HG03571 (cell line): Measurements from ENCODE around the gene PARP4.
"Not testable (repeated sequence)": the region's sequence is repeated elsewhere in the genome, so short reads cannot be mapped to it uniquely, and the experiment has no call there.

Experiments used
- ATAC-seq: cut with Tn5 transposase; IDR thresholded peaks from one replicate; pipeline ENCODE4 v1.9.1; 2021; ENCODE audit not compliant: unreplicated experiment

Gene PARP4

DNA sequence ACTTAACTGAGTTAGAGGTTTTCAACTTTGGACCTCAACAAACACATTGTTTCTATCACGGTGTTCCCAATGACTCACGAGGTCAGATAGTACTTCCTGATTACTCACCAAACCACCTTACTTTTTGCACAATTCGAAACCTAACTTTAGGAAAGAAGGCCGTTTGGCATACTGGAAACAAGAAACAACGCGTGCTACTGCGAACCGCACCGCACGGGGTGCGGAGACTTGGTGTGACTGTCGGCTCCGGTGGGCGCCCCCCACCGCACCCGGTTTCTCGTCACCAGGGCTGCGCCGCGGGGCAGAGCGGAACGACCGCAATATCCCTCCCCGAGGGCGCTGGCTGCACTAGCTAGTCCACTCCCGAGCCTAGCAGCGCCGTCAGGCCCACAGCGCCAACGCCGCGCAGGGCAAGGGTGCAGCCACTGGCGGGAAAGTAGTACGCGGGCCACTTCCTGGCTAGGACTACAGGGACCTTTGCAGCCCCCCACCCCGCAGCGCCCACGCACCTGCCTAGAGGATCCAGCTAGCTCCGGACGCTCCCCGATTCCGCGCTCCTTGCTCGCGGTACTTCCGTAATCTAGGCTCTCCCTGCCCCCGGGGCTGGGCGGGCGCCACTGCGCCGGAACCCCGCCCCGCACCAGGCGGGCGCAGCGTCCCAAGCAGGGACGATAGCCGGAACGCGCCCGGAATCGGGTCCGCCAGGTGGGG lies at the start of gene PARP4:
Gene PARP4 (minus strand): TSS at position 582 of the 711 bp plus-strand sequence. CDS start 9,002 bp downstream, outside the sequence.
- ATAC-seq, result peak; percentile 68

GRCh38 chr13:24560579-24561187 lies 48.1 kb upstream of the PARP4 start:
- not testable (repeated sequence) for ATAC-seq

DNA sequence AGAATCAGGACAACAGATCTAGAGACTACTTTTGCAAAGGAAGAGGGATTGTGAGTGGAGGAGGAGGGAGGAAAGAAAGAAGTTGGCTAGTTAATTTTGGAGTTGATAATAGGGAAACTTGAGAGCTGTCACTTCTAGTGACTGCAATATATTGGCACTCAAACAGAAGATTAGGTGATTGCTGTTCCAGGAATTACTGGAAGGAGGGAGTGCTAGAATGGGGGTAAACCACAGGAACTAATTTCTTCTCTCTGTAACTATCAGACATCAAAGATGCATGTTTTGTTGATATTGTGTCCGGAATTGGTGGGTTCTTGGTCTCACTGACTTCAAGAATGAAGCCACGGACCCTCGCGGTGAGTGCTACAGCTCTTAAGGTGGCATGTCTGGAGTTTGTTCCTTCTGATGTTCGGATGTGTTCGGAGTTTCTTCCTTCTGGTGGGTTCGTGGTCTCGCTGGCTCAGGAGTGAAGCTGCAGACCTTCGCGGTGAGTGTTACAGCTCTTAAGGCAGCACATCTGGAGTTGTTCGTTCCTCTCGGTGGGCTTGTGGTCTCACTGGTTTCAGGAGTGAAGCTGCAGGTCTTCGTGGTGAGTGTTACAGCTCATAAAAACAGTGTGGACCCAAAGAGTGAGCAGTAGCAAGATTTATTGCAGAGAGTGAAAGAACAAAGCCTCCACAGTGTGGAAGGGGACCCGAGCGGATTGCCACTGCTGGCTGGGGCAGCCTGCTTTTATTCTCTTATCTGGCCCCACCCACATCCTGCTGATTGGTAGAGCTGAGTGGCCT lies 47.0 kb upstream of the PARP4 start:
- not testable (repeated sequence) for ATAC-seq

DNA sequence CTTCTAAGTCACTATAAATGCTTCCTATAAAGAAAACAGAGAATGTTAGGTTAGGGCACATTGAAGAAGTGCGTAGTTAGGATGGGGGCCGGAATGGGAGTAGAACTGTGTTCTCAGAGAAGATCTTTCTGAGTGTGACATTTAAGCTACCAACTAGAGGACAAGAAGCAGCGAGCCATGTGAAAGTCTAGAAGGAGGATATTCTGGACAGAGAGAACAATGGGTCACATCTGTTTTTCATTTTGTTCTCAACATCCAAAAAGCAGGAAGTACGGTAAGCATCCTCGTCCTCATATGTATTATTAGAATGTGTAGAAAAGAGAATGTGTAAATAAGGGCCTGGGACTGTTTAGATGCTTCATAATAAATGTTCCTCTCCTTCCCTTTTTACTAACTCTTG lies 44.5 kb upstream of the PARP4 start:
- no peak for ATAC-seq

DNA sequence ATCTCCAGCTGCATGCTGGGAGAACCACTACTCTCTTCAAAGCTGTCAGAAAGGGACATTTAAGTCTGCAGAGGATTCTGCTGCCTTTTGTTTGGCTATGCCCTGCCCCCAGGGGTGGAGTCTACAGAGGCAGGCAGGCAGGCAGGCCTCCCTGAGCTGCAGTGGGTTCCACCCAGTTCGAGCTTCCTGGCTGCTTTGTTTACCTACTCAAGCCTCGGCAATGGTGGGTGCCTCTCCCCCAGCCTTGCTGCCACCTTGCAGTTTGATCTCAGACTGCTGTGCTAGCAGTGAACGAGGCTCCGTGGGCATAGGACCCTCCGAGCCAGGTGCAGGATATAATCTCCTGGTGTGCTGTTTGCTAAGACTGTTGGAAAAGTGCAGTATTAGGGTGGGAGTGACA lies 41.3 kb upstream of the PARP4 start:
- ATAC-seq, result not testable (repeated sequence)

DNA sequence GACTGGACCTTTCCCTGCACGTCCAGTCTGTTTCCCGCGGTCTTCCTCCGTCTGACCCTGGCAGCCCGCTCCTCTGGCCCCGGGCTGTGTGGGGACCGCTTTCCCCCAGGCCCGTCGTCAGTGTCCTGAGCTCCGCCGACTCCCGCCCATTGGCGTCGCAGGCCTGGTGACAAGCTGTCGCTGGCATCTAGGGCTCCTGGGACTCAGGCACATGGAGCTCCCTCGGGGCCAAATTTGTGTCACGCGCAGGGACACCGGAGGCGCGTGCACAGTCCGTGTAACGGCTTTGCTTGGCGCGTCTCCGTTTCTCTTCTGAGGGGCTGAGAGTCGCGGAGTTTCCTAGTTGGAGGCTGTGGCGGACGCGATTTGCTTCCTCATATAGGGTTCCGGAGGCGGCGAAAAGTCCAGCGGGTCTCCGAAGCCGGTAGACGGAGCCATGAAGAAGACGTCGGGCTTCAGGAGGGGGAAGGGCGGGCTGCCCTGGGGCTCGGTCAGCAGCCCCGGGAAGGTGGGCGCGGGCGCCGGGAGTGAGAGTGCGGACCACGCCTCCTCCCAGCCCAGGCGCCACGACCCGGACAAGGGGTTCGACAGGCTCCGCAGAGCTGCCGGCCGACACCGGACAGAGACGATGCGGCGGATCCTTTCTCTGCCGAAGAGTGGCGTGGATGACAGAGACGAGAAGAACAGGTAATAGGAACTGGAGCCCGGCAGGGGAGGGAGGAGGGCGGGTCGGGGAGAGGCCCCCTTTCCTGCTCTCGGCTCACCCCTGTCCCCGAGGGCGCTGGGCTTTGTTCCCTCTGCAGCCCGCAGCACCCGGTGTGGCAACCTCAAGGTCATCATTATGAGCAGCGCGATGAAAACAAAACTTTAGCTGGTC lies 29.1 kb upstream of the PARP4 start:
- not testable (repeated sequence) for ATAC-seq

- ATAC-seq, result no peak
These were observed 28.5 kb upstream of the PARP4 start for GRCh38 chr13:24541127-24541475.

GRCh38 chr13:24540236-24541126 lies 27.9 kb upstream of the PARP4 start:
- no peak for ATAC-seq

DNA sequence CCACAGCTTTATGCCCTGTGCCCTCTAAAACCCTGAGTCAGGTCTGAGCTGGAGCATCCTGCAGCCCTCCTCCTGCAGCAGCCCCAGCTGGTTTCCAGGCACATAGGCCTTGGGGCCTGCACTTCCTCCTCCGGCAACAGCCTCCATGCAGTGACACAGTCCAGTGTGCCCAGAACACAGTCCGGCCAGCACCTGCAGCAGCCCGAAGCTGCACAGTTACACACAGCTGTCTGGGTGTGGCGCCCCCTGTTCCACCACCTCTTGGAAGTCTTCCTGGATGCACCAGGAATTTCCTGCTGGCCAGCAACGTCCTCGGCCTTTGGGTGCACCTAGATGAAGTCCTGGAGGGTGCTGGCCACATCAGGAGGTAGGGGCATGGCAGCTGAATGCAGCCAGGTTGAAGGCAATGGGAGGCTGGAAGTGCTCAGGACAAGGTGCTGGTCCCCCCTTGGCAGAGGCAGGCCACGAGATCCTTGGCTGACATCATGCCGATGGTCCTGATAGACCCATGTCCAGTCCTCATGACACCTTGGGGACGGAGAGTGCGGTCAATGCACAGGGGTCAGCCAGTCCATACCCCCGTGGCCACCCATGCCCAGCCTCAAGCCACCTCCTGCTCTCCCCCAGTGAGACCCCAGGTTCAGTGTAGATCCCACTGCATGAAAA lies 27.1 kb upstream of the PARP4 start:
- no peak for ATAC-seq

DNA sequence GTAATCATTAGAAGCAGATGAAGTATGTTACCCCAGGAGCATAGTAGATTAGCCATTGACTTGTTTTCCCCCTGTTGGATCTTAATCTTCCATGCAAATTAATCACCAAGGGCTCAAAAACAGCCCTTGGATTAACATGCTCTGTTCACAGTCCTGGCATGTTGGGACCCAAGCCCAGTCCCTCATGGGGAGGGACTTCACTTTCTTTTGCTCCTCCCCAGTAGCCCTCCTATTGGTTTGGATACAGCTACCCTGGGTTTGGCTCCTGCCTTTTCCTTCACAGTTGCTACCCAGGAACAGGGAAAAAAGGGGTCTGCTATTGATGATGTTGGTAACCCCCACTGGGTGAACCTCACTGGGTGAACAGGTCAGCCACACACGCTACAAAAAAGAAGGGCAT lies 16.9 kb upstream of the PARP4 start:
- no peak for ATAC-seq

DNA sequence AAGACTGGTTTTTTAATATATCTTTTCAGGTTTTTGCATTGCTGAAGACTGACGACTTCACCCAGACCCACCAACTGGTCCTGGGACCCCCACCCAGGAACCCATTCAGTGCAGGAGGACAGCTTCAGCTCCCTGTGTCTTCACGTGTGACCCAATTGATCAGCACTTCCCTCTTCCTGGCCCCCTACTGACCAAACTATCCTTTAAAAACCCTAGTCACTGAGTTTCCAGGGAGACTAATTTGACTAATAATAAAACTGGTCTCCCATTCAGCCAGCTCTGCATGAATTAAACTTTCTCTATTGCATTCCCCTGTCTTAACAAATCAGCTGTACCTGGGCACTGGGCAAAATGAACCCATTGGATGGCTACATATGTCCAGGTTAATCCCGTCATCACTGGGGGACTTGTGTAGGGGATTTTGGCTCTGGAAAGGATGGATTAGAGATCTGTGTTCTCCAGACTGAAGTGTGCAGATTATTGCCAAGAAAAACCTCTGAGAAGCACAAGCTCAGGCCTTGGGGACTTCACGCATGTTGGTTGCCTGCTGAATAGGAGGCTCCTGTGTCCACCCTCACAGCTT lies 16.3 kb upstream of the PARP4 start:
- ATAC-seq, result no peak

DNA sequence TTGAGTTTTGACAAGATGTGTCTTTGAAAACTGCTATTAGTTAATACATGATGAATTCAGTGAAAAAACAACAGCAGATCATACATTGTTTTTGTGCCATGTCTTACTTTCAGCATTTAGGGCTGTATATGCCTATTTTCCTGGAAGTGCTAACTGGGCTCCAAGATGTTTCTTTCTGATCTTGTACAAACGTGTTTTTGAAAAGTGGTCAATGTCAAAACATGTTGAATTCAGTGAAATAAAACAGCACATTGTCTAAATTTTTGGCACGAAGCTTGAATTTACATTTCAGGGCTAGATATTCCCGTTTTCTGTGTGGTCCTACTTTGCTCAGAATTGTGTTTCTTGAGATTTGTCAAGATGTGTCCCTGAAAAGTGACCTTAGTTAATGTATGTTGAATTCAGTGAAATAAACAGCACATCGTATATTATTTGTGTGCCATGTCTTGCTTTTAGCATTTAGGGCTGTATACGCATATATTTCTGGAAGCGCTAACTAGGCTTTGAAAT lies 14.7 kb upstream of the PARP4 start:
- ATAC-seq, result no peak

DNA sequence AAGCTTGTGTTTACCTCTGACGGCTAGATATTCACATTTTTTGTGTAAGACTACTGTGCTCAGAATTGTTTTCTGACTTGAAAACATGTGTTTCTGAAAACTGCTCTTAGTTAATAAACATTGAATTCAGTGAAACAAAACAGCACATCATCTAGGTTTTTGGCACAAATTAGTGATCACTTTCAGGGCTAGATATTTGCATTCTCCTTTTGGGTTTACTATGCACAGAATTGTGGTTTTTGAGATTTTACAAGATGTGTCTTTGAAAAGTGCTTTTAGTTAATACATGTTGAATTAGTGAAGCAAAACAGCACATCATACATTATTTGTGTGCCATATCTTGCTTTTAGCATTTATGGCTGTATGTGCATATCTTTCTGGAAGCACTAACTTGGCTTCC lies 8.2 kb upstream of the PARP4 start:
- ATAC-seq, result no peak

DNA sequence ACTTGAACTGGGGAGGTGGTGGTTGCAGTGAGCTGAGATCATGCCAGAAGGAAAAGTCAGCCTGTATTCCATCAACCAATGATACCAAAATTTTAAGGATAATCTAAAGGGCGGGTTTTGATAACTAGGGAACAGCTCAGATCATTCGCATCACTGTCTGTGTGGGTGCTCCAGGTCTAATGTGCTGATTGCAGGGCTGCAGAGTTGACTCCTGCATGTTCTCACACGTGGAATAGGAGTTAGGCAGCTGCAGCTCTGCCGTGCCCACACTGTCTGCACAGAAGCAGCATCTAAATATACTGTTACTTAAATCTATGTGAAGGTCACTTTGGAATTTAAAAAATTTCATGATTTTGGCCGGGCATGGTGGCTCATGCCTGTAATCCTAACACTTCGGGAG lies 4.3 kb upstream of the PARP4 start:
- no peak for ATAC-seq

DNA sequence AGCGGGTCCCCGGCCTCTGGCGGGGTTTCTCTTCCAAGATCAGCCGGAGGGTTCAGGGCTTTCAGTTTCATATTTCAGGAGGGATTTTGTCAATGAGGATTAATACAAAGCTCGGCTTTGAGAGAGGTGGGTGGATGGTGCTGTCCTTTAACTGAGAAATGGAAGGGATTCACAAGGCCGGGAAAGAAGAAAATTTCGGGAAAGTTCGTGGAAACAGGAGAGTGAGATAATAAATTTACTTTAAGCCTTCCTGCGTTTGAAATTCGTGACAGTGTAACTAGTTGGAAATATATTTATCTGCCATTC lies 283 bp upstream of the PARP4 start:
- ATAC-seq, result no peak

DNA sequence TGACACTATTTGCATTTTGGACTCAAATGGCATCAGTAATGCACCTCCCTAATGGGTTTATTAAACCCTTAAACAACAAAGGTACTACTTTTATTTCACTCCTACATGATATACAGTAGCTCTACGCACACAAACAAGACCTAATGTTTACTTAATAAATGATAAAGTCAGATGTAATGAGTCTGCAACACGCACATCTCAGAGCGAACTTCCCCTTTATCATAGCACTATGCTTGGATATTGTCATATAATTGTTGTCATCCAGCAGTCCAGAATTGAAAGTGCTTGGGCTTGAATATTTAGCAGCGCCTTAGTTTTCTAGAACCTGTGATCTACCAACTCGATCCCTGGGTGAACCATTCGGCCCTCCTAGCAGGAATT lies 772 bp downstream of the PARP4 start:
- ATAC-seq, result peak; percentile 2

DNA sequence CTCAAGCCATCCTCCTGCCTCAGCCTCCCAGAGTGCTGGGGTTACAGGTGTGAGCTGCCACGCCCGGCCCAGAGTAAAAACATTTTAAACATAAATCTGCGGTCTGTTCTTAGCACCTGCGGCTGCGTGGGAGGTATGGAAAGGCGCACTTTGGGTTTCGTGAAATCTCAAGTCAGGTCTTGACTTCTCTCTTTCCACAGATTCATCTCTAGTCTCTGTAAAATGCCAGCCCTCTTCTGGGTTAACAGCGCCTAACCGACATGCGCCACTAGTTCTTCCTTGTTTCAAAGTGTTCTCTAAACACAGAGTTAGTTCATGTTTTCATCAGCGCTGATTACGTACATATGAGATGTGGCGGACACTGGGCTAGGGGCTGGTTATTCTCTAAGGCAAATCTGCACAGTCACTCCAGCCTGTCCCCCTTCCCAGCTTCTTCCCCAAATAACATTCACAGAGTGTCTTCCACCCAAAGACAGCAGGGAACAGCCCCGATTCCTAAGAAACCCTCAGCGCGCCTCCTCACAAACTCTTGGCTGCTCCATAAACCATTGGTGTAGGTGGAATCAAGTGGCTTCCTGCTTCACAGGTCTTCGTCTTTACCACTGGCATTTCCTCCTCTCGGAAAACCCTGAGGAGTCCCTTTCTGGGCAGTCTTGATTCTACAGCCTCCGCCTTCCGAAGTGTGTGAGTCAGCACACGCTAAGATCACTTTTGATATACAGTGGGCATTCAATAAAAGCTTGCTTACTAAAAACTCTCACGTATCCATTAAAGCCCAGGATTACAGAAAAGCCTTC lies 1.4 kb downstream of the PARP4 start:
- ATAC-seq, result peak; percentile 34

DNA sequence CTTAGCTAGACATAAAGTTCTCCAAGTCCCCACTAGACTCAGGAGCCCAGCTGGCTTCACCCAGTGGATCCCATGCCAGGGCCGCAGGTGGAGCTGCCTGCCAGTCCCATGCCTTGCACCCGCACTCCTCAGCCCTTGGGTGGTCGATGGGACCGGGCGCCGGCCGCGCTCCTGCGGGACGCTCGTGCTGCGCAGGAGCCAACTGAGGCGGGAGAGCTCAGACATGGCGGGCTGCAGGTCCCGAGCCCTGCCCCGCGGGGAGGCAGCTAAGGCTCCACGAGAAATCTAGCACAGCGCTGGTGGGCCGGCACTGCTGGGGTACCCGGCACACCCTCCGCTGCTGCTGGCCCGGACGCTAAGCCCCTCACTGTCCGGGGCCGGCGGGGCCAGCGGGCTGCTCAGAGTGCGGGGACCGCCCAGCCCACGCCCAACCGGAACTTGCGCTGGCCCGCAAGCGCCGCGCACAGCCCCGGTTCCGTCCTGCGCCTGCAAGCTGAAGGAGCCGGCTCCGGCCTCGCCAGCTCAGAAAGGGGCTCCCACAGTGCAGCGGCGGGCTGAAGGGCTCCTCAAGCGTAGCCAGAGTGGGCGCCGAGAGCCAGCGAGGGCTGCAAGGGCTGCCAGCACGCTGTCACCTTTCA lies 5.8 kb downstream of the PARP4 start:
- ATAC-seq, result no peak
